Femur (tissue), 1 donor: ENCODE measurements around the gene RNF25.

ENCODE experiments used
- DNase-seq: peaks from one replicate; pipeline ENCODE4 v3.0.0-alpha.2; 2017

The RNF25 gene

DNA sequence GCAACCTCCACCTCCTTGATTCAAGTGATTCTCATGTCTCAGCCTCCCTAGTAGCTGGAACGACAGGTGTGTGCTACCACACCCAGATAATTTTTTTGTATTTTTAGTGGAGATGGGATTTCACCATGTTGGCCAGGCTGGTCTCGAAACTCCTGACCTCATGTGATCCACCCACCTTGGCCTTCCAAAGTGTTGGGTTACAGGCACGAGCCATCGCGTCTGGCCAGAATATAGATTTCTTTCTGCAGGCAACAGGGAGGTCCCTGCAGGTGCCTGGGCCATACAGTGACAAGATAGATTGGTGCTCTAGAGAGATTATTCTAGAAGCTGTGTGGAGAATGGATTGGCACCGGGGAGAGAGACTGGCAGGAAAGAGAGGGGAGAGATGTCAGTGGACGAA, 50.8 kb downstream of the RNF25 start:
- DNase-seq, result no peak

GRCh38 chr2:218618102-218618860, 53.5 kb downstream of the RNF25 start:
- no peak for DNase-seq

DNA sequence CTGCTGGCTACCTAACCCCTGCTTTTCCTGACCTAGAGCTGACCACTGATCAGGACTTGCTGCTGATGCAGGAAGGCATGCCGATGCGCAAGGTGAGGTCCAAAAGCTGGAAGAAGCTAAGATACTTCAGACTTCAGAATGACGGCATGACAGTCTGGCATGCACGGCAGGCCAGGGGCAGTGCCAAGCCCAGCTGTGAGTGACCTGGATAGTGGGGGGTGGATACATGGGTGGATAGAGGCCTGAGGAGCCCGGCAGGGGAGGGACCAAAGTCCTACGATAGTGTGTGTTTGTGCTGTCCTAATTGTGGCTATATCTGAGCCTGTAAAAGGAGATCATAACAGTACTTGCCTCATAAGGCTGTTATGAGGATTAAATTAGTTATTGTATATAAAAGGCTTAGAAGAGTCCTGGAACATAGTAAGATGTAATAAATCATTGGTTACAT, 55.9 kb downstream of the RNF25 start:
- DNase-seq, result no peak
